ENCODE results near the gene HUWE1.

GRCh38 chrX:53621418-53621986, 65.0 kb downstream of the HUWE1 start:
- no peak for TF ChIP-seq CTCF (IDR thresholded peaks at IDR 0.05; ENCODE audit: low read depth, low read length)
- TF ChIP-seq EZH2phosphoT487 (IDR thresholded peaks at IDR 0.05; ENCODE audit: low read depth): no peak

Measured in OCI-LY3 (cell line).